Lower leg skin (tissue), 3 donors: ENCODE measurements around the gene RGS11.

Experiments used
- POLR2A ChIP-seq, 2 donors: fragments of 450-650 bp; IDR thresholded peaks; one replicate each; pipeline ENCODE4 v1.6.1; 2016 to 2017; ENCODE audit warnings: antibody characterized with exemption in 2 of 2, mild to moderate bottlenecking in 1 of 2, moderate library complexity in 1 of 2
- TF ChIP-seq, protein P1 (sequence below), 3 donors: fragments of 450-650 bp; IDR thresholded peaks; one replicate each; pipeline ENCODE4 v1.5.1; 2016; ENCODE audit warnings: antibody characterized with exemption in 3 of 3, mild to moderate bottlenecking in 3 of 3, moderate library complexity in 2 of 3

DNA sequence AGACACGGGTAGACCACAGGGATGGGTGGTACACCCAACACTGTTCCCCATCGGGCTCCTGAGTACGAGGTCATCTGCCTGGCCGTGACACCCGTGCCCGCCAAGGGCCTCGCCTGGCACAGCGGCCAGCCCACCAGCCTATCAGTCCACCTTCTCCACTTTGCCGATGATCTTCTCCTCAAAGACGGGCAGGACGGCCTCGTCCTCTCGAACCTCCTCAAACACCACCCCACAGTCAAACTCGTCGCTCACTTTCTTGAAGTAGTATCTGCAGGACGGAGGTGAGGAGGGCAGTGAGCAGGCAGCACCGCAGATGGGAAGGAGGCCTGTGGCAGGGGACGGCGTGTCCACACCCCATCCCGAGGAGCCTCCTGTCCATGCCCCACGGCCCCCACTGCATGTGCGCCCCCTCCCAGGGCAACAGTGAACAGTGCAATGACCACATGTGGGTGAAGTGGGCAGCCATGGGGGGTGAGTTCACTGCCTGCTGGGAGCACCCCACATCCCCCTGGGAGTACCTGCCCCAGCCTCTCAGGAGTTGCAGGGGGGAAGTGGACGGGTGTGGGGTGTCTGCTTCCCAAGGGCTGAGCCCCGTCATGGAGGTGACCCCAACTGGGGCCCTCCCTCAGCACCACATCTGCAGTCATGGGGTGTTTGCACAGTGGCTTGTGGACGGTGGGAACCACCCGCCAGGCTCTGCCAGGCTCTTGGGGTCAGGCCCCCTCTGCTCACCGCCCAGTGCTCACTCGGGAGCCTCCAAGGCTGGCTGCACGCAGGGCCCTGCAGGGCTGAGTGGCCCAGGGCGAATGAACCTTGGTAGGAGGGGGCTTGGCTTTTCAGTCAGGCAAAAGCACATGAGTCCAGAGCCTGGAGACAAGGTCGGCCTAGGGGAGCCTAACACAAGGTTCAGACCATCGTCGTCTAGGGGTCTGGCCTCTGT is 12.5 kb upstream of the RGS11 start:
- TF ChIP-seq, protein P1, sequence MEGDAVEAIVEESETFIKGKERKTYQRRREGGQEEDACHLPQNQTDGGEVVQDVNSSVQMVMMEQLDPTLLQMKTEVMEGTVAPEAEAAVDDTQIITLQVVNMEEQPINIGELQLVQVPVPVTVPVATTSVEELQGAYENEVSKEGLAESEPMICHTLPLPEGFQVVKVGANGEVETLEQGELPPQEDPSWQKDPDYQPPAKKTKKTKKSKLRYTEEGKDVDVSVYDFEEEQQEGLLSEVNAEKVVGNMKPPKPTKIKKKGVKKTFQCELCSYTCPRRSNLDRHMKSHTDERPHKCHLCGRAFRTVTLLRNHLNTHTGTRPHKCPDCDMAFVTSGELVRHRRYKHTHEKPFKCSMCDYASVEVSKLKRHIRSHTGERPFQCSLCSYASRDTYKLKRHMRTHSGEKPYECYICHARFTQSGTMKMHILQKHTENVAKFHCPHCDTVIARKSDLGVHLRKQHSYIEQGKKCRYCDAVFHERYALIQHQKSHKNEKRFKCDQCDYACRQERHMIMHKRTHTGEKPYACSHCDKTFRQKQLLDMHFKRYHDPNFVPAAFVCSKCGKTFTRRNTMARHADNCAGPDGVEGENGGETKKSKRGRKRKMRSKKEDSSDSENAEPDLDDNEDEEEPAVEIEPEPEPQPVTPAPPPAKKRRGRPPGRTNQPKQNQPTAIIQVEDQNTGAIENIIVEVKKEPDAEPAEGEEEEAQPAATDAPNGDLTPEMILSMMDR (IDR thresholded peaks at IDR 0.05) = no peak
- no peak for TF ChIP-seq POLR2A (IDR thresholded peaks at IDR 0.05)
